Measurements from ENCODE around the gene CDC42BPG.
A peak's percentile ranks its signal among the peaks of the same experiment; 100 is the strongest.

Gene CDC42BPG

DNA sequence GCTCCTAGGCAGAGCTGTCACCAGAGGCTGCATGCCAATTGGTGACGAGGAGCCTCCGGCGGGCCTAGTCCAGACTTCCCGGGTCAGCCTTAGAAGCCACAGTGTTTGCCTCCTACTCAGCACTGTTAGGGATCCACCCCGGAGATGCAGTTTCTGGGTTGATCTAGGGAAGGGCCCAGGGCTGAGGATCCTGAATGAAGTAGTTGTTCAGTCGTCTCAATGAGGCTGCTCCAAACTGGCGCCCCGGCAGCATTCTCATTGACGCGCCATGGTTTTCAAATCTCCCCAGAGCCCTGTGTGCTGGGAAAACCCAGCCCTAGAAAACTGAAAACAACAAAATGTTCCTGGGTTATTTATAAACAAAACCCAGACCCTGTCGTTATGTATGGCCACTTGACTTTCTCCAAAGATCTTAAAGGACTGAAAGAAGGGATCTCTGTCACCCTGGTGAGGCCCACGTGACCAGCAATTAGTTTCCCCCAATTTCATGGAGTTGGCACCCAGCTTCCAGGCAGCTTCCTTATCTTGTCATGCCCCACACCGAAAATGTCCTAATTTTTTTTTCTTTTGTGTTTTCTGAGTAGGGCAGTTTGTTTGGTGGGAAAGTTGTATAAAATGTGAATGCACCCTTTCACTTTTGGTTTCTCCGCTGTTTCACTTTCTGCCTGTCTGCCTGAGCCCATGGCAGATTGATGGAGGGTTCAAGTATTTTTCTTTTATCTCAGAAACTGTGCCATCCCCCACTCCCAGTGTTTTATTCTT lies 36.0 kb upstream of the CDC42BPG start:
- Histone ChIP-seq H3K4me2 (peak overlapping the region; percentile 71), H3K4me1 (ENCODE audit: low read depth, poor library complexity, severe bottlenecking) (peaks cover 46% of the 10 kb centered on the region), H2AFZ (ENCODE audit: low read depth) (no peak overlapping the region), H4K20me1 (ENCODE audit: insufficient read depth) (no peaks in the 10 kb centered on the region), H3K27ac (no peak overlapping the region), H3K27me3 (ENCODE audit: insufficient read depth, low read depth) (no peaks in the 10 kb centered on the region), H3K9ac (no peak overlapping the region), H3K36me3 (ENCODE audit: insufficient read depth) (no peaks in the 10 kb centered on the region), H3K79me2 (ENCODE audit: insufficient read depth, low read depth) (peaks cover 26% of the 10 kb centered on the region), H3K4me3 (IDR thresholded peaks at IDR 0.05; ENCODE audit: insufficient read depth, low read depth, low read length) (no peak overlapping the region)
- TF ChIP-seq, protein P1, sequence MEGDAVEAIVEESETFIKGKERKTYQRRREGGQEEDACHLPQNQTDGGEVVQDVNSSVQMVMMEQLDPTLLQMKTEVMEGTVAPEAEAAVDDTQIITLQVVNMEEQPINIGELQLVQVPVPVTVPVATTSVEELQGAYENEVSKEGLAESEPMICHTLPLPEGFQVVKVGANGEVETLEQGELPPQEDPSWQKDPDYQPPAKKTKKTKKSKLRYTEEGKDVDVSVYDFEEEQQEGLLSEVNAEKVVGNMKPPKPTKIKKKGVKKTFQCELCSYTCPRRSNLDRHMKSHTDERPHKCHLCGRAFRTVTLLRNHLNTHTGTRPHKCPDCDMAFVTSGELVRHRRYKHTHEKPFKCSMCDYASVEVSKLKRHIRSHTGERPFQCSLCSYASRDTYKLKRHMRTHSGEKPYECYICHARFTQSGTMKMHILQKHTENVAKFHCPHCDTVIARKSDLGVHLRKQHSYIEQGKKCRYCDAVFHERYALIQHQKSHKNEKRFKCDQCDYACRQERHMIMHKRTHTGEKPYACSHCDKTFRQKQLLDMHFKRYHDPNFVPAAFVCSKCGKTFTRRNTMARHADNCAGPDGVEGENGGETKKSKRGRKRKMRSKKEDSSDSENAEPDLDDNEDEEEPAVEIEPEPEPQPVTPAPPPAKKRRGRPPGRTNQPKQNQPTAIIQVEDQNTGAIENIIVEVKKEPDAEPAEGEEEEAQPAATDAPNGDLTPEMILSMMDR (conservative IDR thresholded peaks at IDR 0.05; ENCODE audit: low read depth, low read length) = no peak

DNA sequence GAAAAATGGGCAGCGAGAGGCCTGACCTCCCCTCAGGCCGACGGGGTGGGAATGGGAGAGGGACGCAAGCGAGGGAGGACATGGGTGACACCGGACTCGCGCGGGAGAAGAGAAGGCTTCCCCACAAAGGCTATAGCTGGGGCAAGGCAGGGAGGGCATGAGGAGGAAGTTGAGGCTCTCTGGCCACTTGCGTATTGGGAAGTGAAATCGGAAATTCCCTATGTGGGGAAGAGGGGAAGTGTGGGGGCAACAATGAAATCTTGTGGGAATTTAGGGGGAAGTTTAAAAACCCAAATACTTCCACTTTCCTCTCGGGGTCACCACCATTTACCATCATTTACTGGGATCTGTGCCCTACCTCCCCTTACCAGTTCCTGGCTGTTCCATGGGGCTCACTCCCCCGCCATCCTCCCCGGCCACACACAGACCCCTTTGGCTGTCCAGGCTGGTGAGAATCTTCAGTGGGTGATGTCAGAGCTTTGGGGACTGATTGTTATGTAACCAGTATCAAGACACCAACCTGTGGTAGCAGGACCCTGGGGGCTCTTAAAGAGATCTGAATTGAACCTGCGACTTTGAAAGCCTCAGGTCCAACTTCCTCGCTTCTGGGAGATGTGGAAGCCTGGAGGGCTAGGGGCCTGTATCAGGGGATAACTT lies 34.9 kb upstream of the CDC42BPG start:
- Histone ChIP-seq H3K4me3 (IDR thresholded peaks at IDR 0.05; ENCODE audit: insufficient read depth, low read depth, low read length) (no peak overlapping the region), H3K9ac (peak overlapping the region; percentile 84), H3K4me2 (peak overlapping the region; percentile 96), H3K79me2 (ENCODE audit: insufficient read depth, low read depth) (peaks cover 35% of the 10 kb centered on the region), H2AFZ (ENCODE audit: low read depth) (peak overlapping the region; percentile 83), H3K27me3 (ENCODE audit: insufficient read depth, low read depth) (no peaks in the 10 kb centered on the region), H4K20me1 (ENCODE audit: insufficient read depth) (no peaks in the 10 kb centered on the region), H3K36me3 (ENCODE audit: insufficient read depth) (no peaks in the 10 kb centered on the region), H3K4me1 (ENCODE audit: low read depth, poor library complexity, severe bottlenecking) (peaks cover 50% of the 10 kb centered on the region), H3K27ac (peak overlapping the region; percentile 76)
- TF ChIP-seq, protein P1 (conservative IDR thresholded peaks at IDR 0.05; ENCODE audit: low read depth, low read length) = no peak

DNA sequence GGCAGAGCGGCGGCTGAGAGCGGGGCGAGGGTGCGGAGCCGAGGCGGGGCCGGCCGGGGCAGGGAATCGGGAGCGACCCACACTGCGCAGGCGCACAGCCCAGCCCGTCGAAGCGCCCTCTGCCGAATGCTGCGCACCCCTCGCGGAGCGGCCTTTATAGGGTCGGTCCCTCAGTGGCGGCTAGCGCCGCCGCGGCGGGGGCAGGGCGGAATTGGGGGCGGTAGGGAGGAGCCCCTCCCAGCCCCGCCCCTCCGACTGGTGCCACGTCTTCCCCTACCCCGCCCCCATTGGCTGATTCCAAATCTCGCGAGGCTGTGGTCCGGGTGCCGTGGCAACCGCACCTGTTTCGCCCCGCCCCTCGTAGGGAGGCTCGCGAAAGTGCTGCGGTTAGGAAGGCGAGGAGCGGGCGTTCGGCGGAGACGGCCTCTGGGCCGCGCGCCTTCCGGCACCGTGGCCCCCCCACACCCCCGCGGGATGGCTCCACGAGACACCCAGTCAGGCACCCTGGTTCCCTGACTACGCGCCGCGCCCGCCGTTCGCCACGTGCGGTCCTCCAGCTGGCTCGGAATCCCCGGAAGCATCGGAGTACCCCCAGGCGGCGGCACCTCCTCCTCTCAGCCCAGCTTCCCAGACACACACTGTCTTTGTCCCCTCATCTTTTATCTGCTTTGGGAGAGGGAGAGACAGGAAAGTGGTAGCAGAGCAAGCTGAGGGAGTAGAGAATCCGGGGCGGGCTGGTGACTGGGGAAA lies 34.2 kb upstream of the CDC42BPG start, which contains the start of gene EHD1:
Gene EHD1 (minus strand): TSS at position 128 of the 750 bp plus-strand sequence. CDS start 157 bp downstream, outside the sequence.
- Histone ChIP-seq H3K27me3 (ENCODE audit: insufficient read depth, low read depth) (no peaks in the 10 kb centered on the region), H3K4me3 (IDR thresholded peaks at IDR 0.05; ENCODE audit: insufficient read depth, low read depth, low read length) (no peak within 1 kb of the TSS), H3K9ac (peak within 1 kb of the TSS; percentile 84), H3K4me1 (ENCODE audit: low read depth, poor library complexity, severe bottlenecking) (peaks cover 50% of the 10 kb centered on the region), H4K20me1 (ENCODE audit: insufficient read depth) (no peaks in the 10 kb centered on the region), H2AFZ (ENCODE audit: low read depth) (peak within 1 kb of the TSS; percentile 83), H3K4me2 (peak within 1 kb of the TSS; percentile 97), H3K27ac (peak within 1 kb of the TSS; percentile 76), H3K36me3 (ENCODE audit: insufficient read depth) (no peaks in the 10 kb centered on the region), H3K79me2 (ENCODE audit: insufficient read depth, low read depth) (peaks cover 37% of the 10 kb centered on the region)
- TF ChIP-seq, protein P1 (conservative IDR thresholded peaks at IDR 0.05; ENCODE audit: low read depth, low read length) = peak; percentile 31; the same call in 1 of the 2 replicates

- no peaks in the 10 kb centered on the region for H3K36me3 ChIP-seq (ENCODE audit: insufficient read depth)
- no peak overlapping the region for H3K27ac ChIP-seq
- H3K9ac ChIP-seq = peak overlapping the region; percentile 46; the same call in 1 of the 2 replicates
- peaks cover 50% of the 10 kb centered on the region for H3K4me1 ChIP-seq (ENCODE audit: low read depth, poor library complexity, severe bottlenecking)
- H2AFZ ChIP-seq (ENCODE audit: low read depth) = peak overlapping the region; percentile 8; the same call in 1 of the 2 replicates
- TF ChIP-seq, protein P1 (conservative IDR thresholded peaks at IDR 0.05; ENCODE audit: low read depth, low read length) = no peak
- peaks cover 37% of the 10 kb centered on the region for H3K79me2 ChIP-seq (ENCODE audit: insufficient read depth, low read depth)
- H4K20me1 ChIP-seq (ENCODE audit: insufficient read depth) = no peaks in the 10 kb centered on the region
- H3K4me3 ChIP-seq (IDR thresholded peaks at IDR 0.05; ENCODE audit: insufficient read depth, low read depth, low read length) = no peak overlapping the region
- peak overlapping the region; percentile 97 for H3K4me2 ChIP-seq
- H3K27me3 ChIP-seq (ENCODE audit: insufficient read depth, low read depth) = no peaks in the 10 kb centered on the region
Observed at GRCh38 chr11:64878223-64878493, 33.7 kb upstream of the CDC42BPG start.

All from KMS-11 (cell line).